ENCODE measurements around the gene S100PBP. TPM values are rescaled to one million over a fixed set of nuclear protein-coding genes. Genes with fewer than 3 reads are reported as not detected.

S100PBP gene
- total and polyA plus RNA-seq, 10 of the 15 experiments (the other 5 are each of a cell fraction or from before 2014, with no cell fraction given) = 17.0 to 98.3 (median 40.6) TPM

GRCh38 chr1:32888134-32888533 lies 70.7 kb downstream of the S100PBP start (continued):
- TF ChIP-seq NR2C2 (IDR thresholded peaks at IDR 0.05; ENCODE audit: borderline replicate concordance, control insufficient read depth, insufficient read length, low read depth) = no peak
- no peak for TF ChIP-seq KLF5 (IDR thresholded peaks at IDR 0.05; ENCODE audit: partially characterized antibody)
- TF ChIP-seq LARP7 (IDR thresholded peaks at IDR 0.05) = no peak
- TF ChIP-seq MTA3 (IDR thresholded peaks at IDR 0.05; ENCODE audit: borderline replicate concordance, low read length) = no peak
- TF ChIP-seq PML (IDR thresholded peaks at IDR 0.05; ENCODE audit: low read length) = no peak
- TF ChIP-seq HSF1 (IDR thresholded peaks at IDR 0.05; ENCODE audit: low read depth, low read length) = no peak
- no peak for TF ChIP-seq MLLT1 (IDR thresholded peaks at IDR 0.05)
- no peak for TF ChIP-seq SUPT20H (IDR thresholded peaks at IDR 0.05; ENCODE audit: borderline replicate concordance, control insufficient read depth, low read depth, low read length)
- TF ChIP-seq MEF2A (IDR thresholded peaks at IDR 0.05; ENCODE audit: insufficient read depth, low read depth, low read length) = no peak
- no peak for TF ChIP-seq MYC (IDR thresholded peaks at IDR 0.05; ENCODE audit: insufficient read depth, insufficient read length, insufficient replicate concordance, low read length, severe bottlenecking)

Data from GM12878 (cell line).